Smooth muscle cell (in vitro differentiated cells): ENCODE data around the gene KRT6B. TPM values are rescaled to one million over a fixed set of nuclear protein-coding genes. Genes with fewer than 3 reads are reported as not detected.

ENCODE experiments used
- DNase-seq: peaks from one replicate; lab custom pipeline; 2025; ENCODE audit not compliant: unreplicated experiment; lab: John Stamatoyannopoulos, UW
- H2AFZ ChIP-seq: fragments of 200-600 bp; sonication (generic); 2 replicates; pipeline ENCODE4 v1.6.0; 2016; ENCODE audit warnings: antibody characterized with exemption, low read depth, mild to moderate bottlenecking
- H3F3A ChIP-seq: fragments of 200-600 bp; sonication (generic); 2 replicates; pipeline ENCODE4 v1.6.0; 2017; ENCODE audit warnings: antibody characterized with exemption, low read depth
- H3K27ac ChIP-seq: fragments of 200-600 bp; sonication (generic); 2 replicates; pipeline ENCODE4 v1.5.1; 2016; ENCODE audit warnings: low read depth, mild to moderate bottlenecking
- H3K27me3 ChIP-seq: fragments of 200-600 bp; sonication (generic); 2 replicates; pipeline ENCODE4 v1.6.1; 2016; ENCODE audit warnings: low read depth, mild to moderate bottlenecking
- H3K36me3 ChIP-seq: fragments of 200-600 bp; sonication (generic); 2 replicates; pipeline ENCODE4 v1.5.1; 2016; ENCODE audit warnings: low read depth
- H3K4me1 ChIP-seq: fragments of 200-600 bp; sonication (generic); 2 replicates; pipeline ENCODE4 v1.5.1; 2016; ENCODE audit warnings: low read depth
- H3K4me2 ChIP-seq: fragments of 200-600 bp; sonication (generic); 2 replicates; pipeline ENCODE4 v1.6.0; 2016; ENCODE audit warnings: mild to moderate bottlenecking
- H3K4me3 ChIP-seq: fragments of 200-600 bp; sonication (generic); 2 replicates; pipeline ENCODE4 v1.5.1; 2016; ENCODE audit warnings: mild to moderate bottlenecking
- H3K79me2 ChIP-seq: fragments of 200-600 bp; sonication (generic); 2 replicates; pipeline ENCODE4 v1.6.0; 2016; ENCODE audit warnings: low read depth, mild to moderate bottlenecking
- H3K9ac ChIP-seq: fragments of 200-600 bp; sonication (generic); 2 replicates; pipeline ENCODE4 v1.6.0; 2016; ENCODE audit warnings: low read depth
- H3K9me3 ChIP-seq: fragments of 200-600 bp; sonication (generic); replicated peaks from 2 replicates; pipeline ENCODE4 v1.5.1; 2016; ENCODE audit warnings: low read depth
- H4K20me1 ChIP-seq: fragments of 200-600 bp; sonication (generic); 2 replicates; pipeline ENCODE4 v1.6.0; 2016; ENCODE audit warnings: low read depth
- WGBS: methylation state at CpG from one replicate; pipeline ENCODE4 v1.1.7; 2016; ENCODE audit warnings: low lambda C conversion rate; 5-methylcytosine and 5-hydroxymethylcytosine counted together
- polyA plus RNA-seq: library from polyadenylated mRNA; unstranded; fragments of >200 nt; fragmentation: Nextera tagmentation; extraction: Ambion mirVana; gene quantifications from 2 replicates; pipeline ENCODE4 v1.2.1, GENCODE V29; 2016
- total RNA-seq: library from RNA; depleted of rRNA; stranded (reverse); fragments of >200 nt; gene quantifications from 2 replicates; pipeline ENCODE4 v1.2.3, GENCODE V29; 2014
- TF ChIP-seq, protein P1 (sequence below): fragments of 200-600 bp; sonication (generic); IDR thresholded peaks from 2 replicates; pipeline ENCODE4 v1.5.1; 2017; ENCODE audit warnings: borderline replicate concordance, mild to moderate bottlenecking, antibody characterized with exemption; ENCODE audit not compliant: insufficient read depth, poor library complexity, severe bottlenecking

KRT6B gene
- total and polyA plus RNA-seq, 2 experiments from 2014 or later, result 248 to 336 TPM

DNA sequence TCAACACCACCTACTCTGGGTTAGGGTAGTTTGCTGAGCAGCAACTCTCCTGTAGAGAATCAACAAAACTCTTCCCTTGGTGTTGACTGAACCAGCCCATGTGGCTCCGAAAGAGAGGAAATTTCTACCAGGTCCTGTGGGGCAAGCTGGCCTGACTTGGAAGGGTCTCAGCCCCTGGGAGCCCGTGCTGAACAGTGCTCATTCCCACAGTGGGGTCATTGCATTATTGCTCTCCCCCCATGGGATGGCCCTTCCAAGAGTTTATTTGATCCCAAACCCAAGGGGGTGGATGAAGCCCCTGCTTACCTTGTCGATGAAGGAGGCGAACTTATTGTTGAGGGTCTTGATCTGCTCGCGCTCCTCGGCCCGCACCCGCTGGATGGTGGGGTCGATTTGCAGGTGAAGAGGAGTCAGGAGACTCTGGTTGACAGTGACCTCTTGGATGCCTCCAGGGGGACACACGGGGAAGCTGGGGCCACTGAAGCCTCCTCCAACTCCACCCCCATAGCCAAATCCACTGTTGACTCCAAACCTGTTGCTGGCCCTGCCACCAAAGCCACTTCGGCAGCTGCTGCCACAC, 18.4 kb downstream of the KRT6B start:
- H3K9ac ChIP-seq, result no peak overlapping the region
- peaks cover 8% of the 10 kb centered on the region for H3F3A ChIP-seq
- no peak for DNase-seq
- no peaks in the 10 kb centered on the region for H3K36me3 ChIP-seq
- H4K20me1 ChIP-seq, result no peaks in the 10 kb centered on the region
- no peaks in the 10 kb centered on the region for H3K4me1 ChIP-seq
- H2AFZ ChIP-seq, result no peak overlapping the region
- H3K9me3 ChIP-seq, result no peaks in the 10 kb centered on the region
- H3K27ac ChIP-seq, result no peak overlapping the region
- WGBS, result 96% methylated on average over 12 of the region's 12 CpGs
- H3K4me3 ChIP-seq, result no peak overlapping the region
- TF ChIP-seq, protein P1, sequence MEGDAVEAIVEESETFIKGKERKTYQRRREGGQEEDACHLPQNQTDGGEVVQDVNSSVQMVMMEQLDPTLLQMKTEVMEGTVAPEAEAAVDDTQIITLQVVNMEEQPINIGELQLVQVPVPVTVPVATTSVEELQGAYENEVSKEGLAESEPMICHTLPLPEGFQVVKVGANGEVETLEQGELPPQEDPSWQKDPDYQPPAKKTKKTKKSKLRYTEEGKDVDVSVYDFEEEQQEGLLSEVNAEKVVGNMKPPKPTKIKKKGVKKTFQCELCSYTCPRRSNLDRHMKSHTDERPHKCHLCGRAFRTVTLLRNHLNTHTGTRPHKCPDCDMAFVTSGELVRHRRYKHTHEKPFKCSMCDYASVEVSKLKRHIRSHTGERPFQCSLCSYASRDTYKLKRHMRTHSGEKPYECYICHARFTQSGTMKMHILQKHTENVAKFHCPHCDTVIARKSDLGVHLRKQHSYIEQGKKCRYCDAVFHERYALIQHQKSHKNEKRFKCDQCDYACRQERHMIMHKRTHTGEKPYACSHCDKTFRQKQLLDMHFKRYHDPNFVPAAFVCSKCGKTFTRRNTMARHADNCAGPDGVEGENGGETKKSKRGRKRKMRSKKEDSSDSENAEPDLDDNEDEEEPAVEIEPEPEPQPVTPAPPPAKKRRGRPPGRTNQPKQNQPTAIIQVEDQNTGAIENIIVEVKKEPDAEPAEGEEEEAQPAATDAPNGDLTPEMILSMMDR, result no peak
- no peak overlapping the region for H3K4me2 ChIP-seq
- peaks cover 34% of the 10 kb centered on the region for H3K27me3 ChIP-seq
- no peaks in the 10 kb centered on the region for H3K79me2 ChIP-seq

DNA sequence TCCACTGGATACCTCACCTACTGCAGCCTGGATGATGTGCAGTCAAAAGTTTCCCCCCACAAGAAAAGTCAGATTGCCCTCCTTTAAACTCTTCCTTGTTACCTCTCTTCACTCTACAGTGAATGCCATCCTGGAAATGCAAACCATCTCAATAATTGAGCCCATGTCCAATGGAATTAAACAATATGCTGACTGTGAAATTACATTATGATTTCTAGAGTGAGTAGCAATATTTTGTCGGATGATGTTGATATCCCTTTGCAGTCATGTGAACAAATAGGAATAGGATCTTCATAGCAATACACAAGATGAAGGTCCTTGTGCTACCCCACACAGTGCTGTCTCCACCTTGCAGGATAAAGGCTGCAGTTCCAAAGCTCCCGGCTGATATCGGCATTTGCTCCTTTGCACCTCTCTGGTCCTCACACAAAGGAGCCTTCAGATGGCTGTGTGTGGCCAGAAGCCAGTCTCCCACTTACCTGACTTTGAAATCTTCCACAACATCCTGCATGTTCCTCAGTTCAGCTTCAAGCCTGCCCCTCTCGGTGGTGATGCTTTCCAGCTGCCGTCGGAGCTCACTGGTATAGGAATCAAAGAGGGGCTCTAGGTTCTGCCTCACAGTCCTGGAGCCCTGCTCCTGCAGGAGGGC, 19.3 kb downstream of the KRT6B start:
- Histone ChIP-seq H3K4me3 (no peak overlapping the region), H3K36me3 (no peaks in the 10 kb centered on the region), H3K4me1 (no peaks in the 10 kb centered on the region), H4K20me1 (no peaks in the 10 kb centered on the region), H2AFZ (no peak overlapping the region), H3K9me3 (no peaks in the 10 kb centered on the region), H3K9ac (no peak overlapping the region), H3K79me2 (no peaks in the 10 kb centered on the region), H3K4me2 (no peak overlapping the region), H3F3A (peaks cover 8% of the 10 kb centered on the region), H3K27ac (no peak overlapping the region), H3K27me3 (peaks cover 34% of the 10 kb centered on the region)
- DNase-seq, result no peak
- TF ChIP-seq, protein P1, result no peak
- 90% methylated on average over 6 of the region's 6 CpGs for WGBS

DNA sequence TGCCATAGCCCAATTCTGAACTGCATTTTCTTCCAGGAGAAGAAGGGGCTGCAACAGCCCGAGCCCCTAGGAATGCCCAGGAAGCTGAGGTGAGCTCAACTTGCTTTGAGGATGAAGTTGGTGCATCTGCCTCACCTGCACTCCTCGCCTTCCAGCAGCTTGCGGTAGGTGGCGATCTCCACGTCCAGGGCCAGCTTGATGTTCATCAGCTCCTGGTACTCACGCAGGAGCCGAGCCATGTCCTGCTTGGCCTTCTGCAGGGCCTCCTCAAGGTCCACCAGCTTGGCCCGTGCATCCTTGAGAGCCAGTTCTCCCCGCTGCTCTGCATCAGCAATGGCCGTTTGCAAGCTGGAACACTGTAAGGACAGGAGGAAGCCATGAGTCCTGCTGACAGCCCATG, 23.8 kb downstream of the KRT6B start:
- Histone ChIP-seq H3K79me2 (no peaks in the 10 kb centered on the region), H3K9ac (no peak overlapping the region), H3K4me1 (peaks cover 8% of the 10 kb centered on the region), H3K4me2 (no peak overlapping the region), H3K27ac (no peak overlapping the region), H3K27me3 (peaks cover 34% of the 10 kb centered on the region), H3K4me3 (no peak overlapping the region), H3K36me3 (no peaks in the 10 kb centered on the region), H3F3A (peaks cover 2% of the 10 kb centered on the region), H2AFZ (no peak overlapping the region), H3K9me3 (no peaks in the 10 kb centered on the region), H4K20me1 (no peaks in the 10 kb centered on the region)
- TF ChIP-seq, protein P1, result no peak
- no peak for DNase-seq
- WGBS, result 85% methylated on average over 10 of the region's 10 CpGs

DNA sequence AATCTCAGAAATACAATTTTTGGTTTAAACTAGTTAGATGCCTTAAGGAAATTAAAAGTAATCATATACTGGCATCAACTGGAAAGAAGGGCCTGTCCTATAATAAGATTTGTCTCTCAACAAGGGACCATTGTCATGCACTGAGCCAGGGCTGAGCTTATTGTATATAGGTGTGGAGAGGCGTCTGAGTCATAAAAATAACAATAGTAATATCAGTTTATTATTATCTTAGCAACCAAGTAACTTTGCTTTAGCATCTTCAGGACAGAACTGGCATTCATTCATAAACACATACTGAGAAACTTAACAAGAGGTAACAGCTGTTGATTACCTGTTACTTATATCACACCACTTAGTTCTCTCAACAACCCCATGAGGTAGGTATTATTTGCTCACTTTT, 24.9 kb downstream of the KRT6B start:
- Histone ChIP-seq H3F3A (peaks cover 4% of the 10 kb centered on the region), H4K20me1 (no peaks in the 10 kb centered on the region), H3K27ac (no peak overlapping the region), H3K79me2 (no peaks in the 10 kb centered on the region), H3K36me3 (no peaks in the 10 kb centered on the region), H3K27me3 (peaks cover 24% of the 10 kb centered on the region), H2AFZ (no peak overlapping the region), H3K9ac (no peak overlapping the region), H3K4me3 (no peak overlapping the region), H3K4me1 (peaks cover 10% of the 10 kb centered on the region), H3K9me3 (no peaks in the 10 kb centered on the region), H3K4me2 (no peak overlapping the region)
- TF ChIP-seq, protein P1, result no peak
- WGBS, result 95% methylated on average over 1 of the region's 1 CpG
- no peak for DNase-seq
